CD4-positive, alpha-beta T cell treated with Interleukin-4 for 1 hour (primary cell): Measurements from ENCODE around the gene RSAD1.

ENCODE experiments used
- DNase-seq, 2 donors: peaks; one replicate each; pipeline ENCODE4 v3.0.0-alpha.2; 2020 to 2022

RSAD1 gene

DNA sequence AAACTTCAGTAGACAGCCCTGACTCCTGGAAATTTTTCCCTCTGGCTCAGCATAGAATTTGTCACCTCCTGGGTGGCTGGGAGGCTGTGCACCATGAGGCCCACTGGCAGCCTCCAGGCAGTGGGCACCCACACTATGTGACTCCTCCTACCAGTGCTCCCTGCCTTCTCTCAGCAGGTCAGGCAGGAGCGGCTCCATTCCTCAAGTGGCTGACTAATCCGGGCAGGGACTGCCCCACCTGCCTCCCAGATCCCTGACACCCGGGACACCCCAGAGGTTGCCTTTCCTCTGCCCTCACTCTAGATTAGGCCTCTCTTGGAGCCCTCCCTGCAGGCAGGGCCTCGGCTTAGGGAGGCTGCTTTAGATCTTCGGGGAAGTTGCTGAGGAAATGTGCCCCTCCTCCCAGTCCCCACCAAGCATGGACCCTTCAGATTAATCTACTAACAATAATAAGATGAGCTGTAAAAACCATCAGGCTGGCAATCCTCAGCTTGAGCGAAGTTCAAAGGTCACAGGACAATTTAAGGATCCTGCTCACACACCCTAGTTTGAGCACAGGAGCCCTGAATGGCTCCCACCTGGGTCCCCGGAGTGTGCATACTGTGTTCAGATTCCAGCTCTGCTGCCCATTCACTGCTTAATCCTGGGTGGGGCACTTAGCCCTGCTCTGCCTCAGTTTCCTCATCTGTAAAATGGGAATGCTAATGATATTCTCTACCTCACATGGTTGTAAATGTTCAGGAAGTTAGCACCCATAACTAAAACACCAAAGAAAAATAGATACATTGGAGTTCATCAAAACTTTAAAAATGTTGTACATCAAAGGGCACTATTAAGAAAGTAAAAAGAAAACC lies 19.6 kb downstream of the RSAD1 start:
- no peak for DNase-seq

DNA sequence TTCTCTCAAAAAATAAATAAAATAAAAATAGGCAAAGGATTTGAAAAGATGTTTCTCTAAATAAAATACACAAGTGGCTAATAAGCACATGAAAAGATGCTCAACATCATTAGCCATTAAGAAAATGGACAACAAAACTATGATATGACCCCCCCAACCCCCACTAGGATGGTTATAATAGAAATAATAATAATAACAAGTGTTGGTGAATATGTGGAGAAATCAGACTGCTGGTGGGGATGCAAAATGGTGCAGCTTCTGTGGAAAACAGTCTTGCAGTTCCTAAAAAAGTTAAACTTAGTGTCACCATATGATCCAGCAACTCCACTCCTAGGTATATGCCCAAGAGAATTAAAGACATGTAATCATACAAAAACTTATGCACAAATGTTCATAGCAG lies 20.6 kb downstream of the RSAD1 start:
- DNase-seq: no peak

DNA sequence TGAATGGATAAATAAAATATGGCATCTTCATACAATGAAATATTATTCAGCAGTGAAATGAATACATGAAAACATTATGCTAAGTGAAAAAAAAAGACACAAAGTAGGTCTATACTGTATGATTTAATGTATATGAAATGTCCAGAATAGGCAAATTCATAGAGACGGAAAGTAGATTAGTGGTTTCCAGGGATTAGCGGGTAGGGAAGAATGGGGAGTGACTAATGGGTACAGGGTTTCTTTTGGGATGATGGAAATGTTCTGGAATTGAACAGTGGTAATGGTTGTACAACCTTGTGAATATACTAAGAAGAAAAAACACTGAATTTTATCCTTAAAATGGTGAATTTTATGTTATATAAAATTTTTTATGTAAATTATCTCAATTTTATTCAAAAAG lies 21.1 kb downstream of the RSAD1 start:
- no peak for DNase-seq

DNA sequence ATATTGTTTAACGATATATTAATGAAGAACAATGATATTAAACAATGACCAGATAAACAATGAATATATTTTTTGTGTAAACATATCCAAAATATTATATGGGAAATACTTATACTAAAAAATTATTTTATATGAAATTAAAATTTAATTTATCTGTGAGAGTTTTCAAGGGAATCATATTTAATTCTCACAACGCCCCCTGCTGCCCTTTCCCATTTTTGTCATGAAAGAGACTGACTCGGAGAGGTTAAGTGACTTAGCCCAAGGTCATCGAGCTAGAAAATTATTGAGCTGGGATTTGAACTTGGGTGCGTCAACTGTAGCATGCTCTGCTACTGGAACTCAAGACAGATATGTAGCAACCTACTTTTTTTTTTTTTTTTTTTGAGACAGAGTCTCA lies 22.4 kb downstream of the RSAD1 start:
- peak; percentile 25 to 39 for DNase-seq

DNA sequence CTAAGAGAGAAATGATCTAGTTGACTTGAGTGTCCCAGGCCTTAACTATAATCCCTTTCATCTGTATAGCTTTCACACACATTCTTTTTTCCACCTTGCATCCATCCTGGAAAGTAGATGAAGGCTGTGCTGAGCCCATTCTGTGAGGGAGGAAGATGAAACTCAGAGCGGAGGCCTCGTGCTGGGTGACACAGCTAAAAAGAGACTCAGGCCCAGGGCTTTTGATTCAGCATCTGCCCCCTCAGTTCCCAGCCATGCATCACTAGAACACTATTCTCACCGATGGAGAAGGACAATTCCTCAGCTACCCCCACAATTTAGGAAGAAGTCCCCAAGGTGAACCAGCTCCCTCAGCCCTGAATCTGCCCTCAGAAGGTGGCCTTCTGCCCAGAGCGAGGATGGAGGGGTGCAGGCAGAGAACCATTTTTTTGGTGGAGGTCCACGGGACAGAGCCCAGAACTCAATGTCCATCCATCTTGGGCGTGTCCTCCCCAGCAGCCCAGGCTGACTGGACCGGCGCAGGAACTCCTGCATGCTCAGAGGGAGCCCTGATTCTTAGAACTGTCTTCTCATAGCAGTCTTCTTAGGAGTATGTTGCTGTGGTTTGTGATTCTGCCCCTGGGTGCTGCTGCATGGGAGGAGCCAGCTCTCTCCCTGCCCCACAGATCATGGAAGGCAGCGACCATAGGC lies 23.8 kb downstream of the RSAD1 start:
- no peak for DNase-seq

DNA sequence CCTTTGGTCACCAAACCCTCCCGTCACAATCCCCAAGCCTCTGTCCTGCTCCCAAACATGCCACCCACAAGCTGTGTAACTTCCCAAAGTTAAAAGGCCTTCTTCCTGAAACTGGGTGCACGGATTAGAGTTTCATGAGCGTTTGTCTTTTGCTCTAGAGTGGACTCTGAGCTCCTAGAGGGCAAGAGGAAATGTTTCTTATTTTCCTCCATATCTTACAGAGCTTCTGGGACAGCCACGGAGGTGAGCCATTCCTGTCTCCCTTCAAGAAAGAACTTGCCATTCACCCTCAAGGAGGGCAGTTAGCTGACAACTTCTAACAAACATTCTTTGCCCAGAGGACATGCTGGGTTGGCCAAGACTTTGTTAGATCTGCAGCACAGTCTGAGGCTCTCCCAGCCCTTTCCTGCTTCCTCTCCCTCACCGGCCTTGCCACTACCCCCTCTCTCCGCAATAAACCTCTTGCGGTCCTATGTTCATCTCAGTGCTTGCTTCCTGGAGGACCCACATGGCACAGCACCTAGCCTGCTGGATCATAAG lies 27.0 kb downstream of the RSAD1 start:
- DNase-seq: no peak

DNA sequence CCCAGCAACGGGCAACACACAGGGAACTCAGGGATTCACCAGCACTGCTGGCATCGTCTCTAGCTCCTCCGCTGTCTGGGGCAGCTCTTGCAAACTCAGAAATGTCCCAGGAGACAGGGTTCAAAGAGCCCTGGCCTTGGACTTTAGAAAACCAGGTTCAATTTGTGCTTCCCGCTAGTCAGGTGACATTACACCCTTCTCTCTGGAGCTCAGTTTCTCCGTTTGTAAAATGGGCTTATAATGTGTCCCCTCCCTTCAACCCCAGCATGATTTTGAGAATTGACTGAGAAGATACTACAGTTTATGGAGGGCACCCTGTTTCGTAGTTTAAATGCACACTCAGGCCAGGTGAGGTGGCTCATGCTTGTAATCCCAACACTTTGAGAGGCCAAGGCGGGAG lies 27.6 kb downstream of the RSAD1 start:
- DNase-seq: no peak

DNA sequence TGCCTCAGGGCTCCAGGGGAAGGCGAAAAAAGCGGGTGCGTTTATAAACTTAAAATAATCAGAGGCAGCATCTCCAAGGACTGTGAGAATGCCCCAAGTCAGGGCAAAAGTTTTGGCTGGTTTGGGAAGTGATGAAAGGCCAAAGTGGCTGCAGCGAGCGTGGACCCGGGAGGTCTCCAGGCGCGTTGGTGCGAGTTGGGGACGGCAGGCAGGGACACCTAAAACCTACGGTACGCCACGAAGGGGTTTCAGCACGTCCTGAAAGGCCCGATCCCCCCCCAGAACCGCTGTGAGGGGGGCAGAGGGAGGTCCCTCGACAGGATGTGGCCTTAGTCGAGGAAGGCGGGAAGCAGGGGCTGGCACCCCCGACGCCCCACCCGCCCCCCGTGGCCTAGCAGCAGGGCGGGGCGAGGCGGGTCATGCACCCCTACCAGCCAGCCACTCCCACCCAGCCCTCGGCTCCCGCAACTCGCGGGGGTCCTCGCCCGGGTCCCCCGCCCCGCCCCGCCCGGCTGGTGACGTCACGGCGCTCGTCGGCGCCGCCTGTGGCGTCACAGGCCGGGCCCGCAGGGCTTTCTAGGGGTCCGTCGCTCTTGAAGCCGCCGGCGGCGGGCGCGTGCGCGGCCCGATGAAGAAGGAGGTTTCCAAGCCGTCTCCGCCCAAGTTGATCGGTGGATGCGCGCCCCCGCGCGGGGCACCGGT lies 29.4 kb downstream of the RSAD1 start, which contains the start of gene MYCBPAP:
TSS of gene MYCBPAP (plus strand) at position 569 of the 702 bp plus-strand sequence. CDS start 236 bp downstream, outside the sequence.
- peak; percentile 79 to 89 for DNase-seq

DNA sequence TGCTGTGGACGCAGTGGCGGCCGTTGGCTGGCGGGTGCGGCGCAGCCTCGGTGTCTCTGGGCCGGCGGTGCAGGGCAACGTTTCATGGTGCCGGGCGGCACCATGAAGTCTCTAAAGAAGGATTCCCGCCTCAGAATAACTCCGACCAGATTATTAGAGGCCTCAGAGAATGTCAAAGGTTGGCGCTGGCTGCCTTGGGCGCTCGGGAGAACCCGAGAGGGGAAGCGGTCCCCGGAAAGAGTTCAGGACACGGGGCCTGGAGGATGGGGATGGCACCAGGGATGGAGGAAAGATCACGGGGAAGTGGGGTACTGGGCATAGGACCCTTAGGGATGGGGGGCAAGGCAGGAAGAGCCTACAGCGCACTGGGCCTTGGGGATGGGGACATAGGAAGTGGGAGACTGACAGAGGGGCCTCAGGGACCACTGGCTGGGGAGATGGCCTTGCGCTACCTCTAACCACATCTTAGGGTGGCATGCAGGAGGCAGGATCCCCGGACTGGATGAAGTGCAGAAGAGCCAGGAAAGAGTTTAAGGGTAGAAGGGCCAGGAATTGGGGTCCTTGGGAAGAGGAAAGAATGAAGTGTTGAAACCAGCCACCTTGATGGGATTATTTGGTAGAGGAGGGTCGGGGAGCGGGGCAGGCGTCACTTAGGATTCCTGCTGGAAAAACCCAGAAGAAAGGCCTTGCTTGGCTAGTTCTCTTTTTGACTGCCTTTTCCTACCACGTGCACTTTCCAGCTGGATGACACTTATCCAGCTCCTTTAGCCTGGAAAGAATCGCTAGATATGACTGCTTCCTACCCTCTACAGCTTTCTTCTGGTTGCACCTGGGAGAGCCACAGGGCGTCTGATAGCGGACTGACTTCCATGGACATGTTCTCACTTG lies 30.2 kb downstream of the RSAD1 start:
- no peak for DNase-seq

DNA sequence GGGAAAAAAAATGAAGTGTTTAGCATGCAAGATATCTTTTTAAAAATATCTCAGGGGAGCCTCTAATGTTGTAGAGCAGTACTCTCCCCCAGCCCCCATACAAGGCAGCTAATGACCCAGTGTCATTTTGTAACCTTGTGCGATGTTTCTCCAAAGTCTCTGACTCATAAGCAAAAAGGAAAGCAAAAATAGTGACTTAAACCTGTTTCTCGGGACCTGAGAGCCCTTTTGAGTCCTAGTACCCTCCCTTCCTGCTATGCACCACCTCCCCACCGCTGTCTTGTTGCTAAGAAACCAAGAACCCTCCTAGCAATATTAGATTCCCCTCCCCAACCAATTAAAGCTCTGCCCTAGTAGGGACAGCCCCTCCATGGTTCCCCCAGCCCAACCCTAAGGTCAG lies 32.4 kb downstream of the RSAD1 start:
- DNase-seq: peak; percentile 49 to 77

DNA sequence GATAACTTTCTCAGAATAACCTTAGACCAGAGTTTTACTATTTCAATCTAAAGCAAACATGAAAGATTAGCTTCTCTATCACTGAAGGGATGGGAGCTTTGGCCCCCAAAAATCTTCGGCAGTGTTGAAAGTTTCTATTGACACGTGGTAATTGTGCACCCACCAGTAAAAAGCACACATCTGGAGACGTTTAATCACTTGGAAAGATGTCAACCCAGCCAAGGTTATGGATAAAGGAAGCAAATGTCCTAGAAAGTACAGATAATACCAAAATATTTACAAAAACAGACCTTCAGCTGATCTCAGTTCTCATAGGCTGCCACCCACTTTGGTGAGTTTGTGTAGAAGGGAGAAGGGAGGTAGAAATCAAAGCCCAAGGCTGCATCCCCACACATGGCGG lies 34.8 kb downstream of the RSAD1 start:
- DNase-seq: no peak

DNA sequence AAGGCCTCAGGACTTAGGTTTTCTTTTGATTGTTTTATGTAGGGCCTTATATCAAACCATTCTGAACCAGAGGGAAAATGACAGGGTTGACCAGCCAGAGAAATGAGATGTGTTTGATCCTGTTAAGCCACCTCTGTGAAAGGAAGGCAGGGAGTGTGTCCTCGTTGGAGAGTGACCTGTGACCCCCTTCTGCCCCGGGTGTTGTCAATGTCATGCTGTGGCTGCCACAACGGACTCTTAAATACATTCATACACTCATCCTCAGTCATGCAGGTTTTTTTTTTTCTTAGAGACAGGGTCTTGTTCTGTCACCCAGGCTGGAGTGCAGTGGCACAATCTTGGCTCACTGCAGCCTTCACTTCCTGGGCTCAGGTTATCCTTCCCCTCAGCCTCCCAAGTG lies 35.7 kb downstream of the RSAD1 start:
- DNase-seq: no peak

DNA sequence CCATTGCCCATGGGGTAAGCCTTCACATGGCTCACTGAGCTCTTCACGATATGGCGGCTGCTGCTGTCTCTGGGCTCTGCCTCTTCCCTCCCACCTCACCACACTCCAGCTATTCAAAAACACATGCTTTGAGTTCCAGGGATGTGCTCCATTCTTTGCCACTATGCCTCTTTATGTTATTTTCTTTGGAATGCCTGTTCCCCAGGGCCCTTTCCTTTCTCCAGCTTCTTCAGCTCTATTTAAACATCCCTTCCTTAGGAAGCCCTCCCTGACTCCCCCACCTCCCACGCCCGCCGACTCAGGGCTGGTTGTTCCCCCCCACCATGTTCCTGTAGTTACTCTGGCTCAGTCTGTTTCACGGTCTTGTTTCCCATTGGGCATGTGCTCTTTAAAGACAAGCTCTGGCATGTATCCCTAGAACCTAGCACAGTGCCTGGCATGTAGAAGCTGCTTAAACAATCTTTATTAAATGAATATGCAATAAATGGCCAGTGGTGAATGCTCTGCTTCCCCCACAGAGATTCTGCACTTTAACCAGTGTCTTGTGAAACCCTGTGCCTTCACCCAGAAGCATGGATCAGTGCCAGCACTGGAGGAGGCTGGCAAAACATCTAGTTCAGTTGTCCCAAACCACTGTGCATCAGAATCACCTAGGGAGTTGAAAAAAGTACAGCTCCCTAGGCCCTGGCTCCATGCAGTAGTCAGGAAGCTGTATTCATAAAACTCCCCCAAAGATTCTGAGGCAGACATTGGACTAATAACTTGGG lies 36.5 kb downstream of the RSAD1 start:
- DNase-seq: no peak

DNA sequence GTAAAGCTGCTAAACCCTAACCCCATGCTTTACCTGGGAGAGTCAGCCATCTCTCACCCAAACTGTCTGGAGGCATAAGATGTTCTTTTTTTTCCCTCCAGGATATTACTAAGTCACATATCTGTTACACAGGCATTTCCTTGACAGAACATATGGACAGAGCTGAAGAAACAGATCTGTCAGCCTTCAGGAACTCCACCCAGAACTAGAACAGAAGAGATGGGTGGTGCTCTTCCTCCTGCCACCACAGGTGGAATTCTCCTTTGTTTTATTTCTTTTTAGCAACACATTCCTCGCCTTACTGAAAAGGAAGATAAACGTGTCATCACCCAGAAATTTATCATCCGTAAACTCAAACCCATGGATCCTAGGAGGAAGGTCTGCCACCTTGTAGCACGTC lies 38.4 kb downstream of the RSAD1 start:
- no peak for DNase-seq

DNA sequence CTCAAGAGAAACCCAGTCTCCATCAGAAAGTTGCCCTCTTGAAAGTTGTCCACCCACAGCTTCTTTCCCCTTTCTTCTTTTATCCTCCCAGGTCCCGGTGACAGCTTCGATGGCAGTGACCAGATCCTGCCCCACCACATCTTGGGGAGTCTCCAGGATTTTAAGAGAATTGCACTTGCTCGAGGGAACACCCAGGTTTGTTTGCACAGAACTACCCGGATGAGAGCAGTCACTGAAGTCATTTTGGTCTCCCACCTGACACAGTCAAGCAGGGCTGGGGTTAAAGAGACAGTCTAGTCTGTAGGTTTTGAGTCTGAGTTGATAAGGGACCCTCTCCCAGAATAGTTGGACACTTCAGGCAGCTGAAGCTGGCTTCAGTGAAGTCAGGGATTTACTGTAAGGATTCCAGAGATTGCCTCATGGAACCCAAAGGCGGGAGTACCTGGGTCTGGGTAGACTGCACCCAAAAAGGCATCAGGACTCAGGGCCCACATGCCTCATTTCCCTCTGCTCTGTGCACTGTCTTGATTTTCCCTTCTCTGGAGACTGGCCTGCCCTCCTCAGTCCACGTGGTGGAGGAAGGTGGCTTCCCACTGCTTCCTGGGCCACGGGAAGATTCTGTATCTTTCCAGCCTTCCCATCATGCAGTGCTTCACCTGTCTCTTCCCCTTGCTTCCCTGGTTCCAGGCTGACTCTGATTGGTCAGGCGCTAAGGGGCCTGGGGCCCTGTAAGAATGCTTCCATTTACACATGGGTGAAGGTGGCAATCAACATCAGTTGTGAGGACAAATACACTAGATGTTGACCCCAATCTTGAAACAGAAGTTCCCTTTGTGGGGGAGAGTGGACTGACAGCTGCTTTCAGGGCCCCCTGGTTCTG lies 39.1 kb downstream of the RSAD1 start:
- no peak for DNase-seq

DNA sequence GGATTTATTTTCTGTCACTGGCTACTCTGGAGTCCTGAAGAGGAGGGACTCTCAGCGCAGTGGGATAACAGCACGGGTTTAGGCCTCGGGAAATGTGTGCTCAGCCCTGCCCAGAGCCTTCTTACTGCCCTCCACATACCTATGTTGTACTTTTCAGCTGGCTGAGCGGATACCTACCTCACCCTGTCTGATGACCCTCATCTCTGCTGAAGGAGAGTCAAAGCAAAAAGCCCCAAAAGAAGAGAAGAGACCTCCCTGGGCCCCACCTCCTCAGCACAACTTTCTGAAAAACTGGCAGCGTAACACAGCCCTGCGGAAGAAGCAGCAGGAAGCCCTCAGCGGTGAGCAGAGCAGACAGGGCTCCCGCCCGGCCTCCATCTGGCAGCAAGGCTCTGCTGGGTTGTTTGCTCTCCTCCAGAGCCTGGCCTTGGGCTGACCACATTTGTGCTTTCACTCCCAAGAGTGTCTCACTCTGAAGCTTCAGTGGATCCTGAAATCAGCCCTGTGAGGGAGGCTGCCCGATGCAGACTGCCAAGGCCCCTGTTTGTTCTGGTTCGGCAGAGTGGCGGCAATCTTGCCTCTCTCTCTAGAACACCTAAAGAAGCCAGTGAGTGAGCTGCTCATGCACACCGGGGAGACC lies 39.8 kb downstream of the RSAD1 start:
- no peak for DNase-seq

DNA sequence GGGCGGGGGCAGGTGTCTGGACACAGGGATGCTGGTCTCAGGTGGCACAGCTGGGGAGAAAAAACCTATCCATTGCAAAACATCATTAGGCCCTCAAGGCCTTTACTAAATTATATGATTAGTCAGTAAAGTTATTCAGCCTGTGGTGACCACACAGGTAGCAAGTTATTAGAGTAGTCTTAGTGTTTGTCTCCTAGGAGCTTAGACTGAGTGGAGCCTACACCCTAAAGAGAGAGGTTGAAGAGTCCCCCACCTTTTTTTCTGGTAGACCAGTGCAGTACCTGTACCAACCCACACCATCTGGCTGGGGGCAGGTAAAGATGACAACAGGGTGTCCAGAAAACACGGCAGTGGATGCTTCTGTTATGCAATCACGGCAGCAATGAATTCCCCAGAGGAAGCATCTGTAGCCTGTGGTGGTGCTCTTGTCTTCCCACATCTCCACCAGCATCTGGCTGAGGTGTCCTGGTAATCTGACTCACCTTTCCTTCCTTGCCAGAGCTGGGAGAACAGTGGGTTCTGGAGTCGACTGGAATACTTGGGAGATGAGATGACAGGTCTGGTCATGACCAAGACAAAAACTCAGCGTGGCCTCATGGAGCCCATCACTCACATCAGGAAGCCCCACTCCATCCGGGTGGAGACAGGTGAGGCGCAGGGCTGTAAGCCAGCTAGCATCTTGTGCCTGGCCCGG lies 40.6 kb downstream of the RSAD1 start:
- DNase-seq: no peak

DNA sequence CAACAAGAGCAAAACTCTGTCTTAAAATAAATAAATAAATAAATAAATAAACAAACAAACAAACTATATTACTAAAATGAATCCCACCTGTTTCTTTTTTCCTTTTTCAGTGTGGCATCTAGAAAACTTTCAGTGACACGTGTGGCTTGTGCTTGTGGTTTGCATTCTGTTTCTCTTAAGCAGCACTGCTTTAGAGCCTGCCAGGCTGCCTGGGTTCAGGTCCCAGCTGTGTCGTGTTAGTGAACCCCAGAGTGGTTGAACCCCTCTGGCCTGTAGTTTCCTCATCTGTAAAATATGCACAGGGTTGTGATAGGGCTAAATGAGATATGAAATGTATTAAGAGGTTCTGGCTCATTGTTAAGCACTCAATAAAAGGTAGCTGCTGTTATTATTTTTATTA lies 41.8 kb downstream of the RSAD1 start:
- DNase-seq: no peak

DNA sequence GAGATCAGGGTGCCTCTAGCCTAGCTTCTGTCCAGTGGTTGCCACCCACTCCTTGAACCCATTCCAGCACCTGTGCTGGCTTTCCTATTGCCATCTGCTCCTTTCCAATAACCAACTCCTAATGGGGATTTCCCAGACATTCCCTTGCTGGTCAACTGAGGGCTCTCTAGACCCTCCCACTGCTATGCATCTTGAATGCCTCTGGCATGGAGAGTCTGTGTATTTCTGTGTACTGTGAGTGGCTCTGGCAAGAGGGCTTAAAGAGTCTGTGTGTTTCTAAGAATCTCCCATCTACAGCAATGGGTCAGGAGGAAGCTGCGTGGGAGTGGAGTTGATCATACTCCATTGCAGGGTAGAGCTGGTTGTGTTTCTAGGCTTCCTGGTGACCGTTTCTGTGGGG lies 42.9 kb downstream of the RSAD1 start:
- DNase-seq: no peak
